ENCODE measurements around the gene FUBP3.

GRCh38 chr9:130557077-130557468, 22.3 kb upstream of the FUBP3 start:
- TF ChIP-seq EP300 (IDR thresholded peaks at IDR 0.05) (no peak), CTCF (IDR thresholded peaks at IDR 0.05) (no peak)

Data from gastroesophageal sphincter (tissue), 3 donors.